B cell (primary cell): ENCODE results near the gene LRIT3.

Source experiments
- CTCF ChIP-seq: fragments of 200-600 bp; IDR thresholded peaks from one replicate; pipeline ENCODE4 v1.8.0; 2022; ENCODE audit warnings: antibody characterized with exemption, mild to moderate bottlenecking
- EZH2 ChIP-seq: IDR thresholded peaks from 2 replicates; pipeline ENCODE4 v1.6.1; 2012; ENCODE audit warnings: borderline replicate concordance, low read depth, mild to moderate bottlenecking, moderate library complexity, low read length; ENCODE audit not compliant: insufficient read depth, poor library complexity, severe bottlenecking

- TF ChIP-seq CTCF (no peak), EZH2 (no peak)
Observed at GRCh38 chr4:109816082-109816442, 31.8 kb upstream of the LRIT3 start.
